Measurements from ENCODE around the gene INSRR.

The INSRR gene

GRCh38 chr1:156894711-156895454, 36.0 kb upstream of the INSRR start:
- FAIRE-seq, result no peak
- no peak for DNase-seq (ENCODE audit: insufficient read length, low spot score)

GRCh38 chr1:156894001-156894400, 35.1 kb upstream of the INSRR start:
- DNase-seq (ENCODE audit: insufficient read length, low spot score) (no peak), FAIRE-seq (no peak)

GRCh38 chr1:156893048-156893953, 34.4 kb upstream of the INSRR start, which contains the start of gene PEAR1:
PEAR1 (plus strand) TSS chr1:156893718; CDS start chr1:156903927, 10,209 bp downstream.
- FAIRE-seq (no peak), DNase-seq (ENCODE audit: insufficient read length, low spot score) (peak; percentile 62)

GRCh38 chr1:156892190-156893047, 33.5 kb upstream of the INSRR start:
- DNase-seq (ENCODE audit: insufficient read length, low spot score) (peak; percentile 81), FAIRE-seq (no peak)

- no peak for FAIRE-seq
- peak; percentile 77 for DNase-seq (ENCODE audit: insufficient read length, low spot score)
Observed at GRCh38 chr1:156889802-156890580, 31.1 kb upstream of the INSRR start.

GRCh38 chr1:156887734-156888133, 28.8 kb upstream of the INSRR start:
- FAIRE-seq (no peak), DNase-seq (ENCODE audit: insufficient read length, low spot score) (no peak)

- FAIRE-seq (no peak), DNase-seq (ENCODE audit: insufficient read length, low spot score) (no peak)
Observed at GRCh38 chr1:156887317-156887716, 28.4 kb upstream of the INSRR start.

GRCh38 chr1:156886583-156887281, 27.8 kb upstream of the INSRR start:
- FAIRE-seq, result no peak
- no peak for DNase-seq (ENCODE audit: insufficient read length, low spot score)

GRCh38 chr1:156885880-156886355, 27.0 kb upstream of the INSRR start:
- DNase-seq (ENCODE audit: insufficient read length, low spot score) (no peak), FAIRE-seq (no peak)

GRCh38 chr1:156885314-156885713, 26.4 kb upstream of the INSRR start:
- DNase-seq (ENCODE audit: insufficient read length, low spot score) (no peak), FAIRE-seq (no peak)

GRCh38 chr1:156884560-156885184, 25.8 kb upstream of the INSRR start:
- DNase-seq (ENCODE audit: insufficient read length, low spot score) (no peak), FAIRE-seq (no peak)

- FAIRE-seq (no peak), DNase-seq (ENCODE audit: insufficient read length, low spot score) (no peak)
Observed at GRCh38 chr1:156883919-156884318, 25.0 kb upstream of the INSRR start.

GRCh38 chr1:156882543-156882942, 23.6 kb upstream of the INSRR start:
- no peak for FAIRE-seq
- no peak for DNase-seq (ENCODE audit: insufficient read length, low spot score)

GRCh38 chr1:156881663-156882062, 22.7 kb upstream of the INSRR start:
- DNase-seq (ENCODE audit: insufficient read length, low spot score) (no peak), FAIRE-seq (no peak)

- DNase-seq (ENCODE audit: insufficient read length, low spot score) (no peak), FAIRE-seq (no peak)
Observed at GRCh38 chr1:156881101-156881500, 22.2 kb upstream of the INSRR start.

- DNase-seq (ENCODE audit: insufficient read length, low spot score) (no peak), FAIRE-seq (no peak)
Observed at GRCh38 chr1:156880473-156880872, 21.6 kb upstream of the INSRR start.

GRCh38 chr1:156879876-156880275, 21.0 kb upstream of the INSRR start:
- FAIRE-seq, result no peak
- DNase-seq (ENCODE audit: insufficient read length, low spot score), result no peak

- no peak for DNase-seq (ENCODE audit: insufficient read length, low spot score)
- FAIRE-seq, result no peak
Observed at GRCh38 chr1:156877433-156878170, 18.7 kb upstream of the INSRR start.
